Psoas muscle (tissue), 8 donors: ENCODE results near the gene CFAP57. TPM values are rescaled to one million over a fixed set of nuclear protein-coding genes. Genes with fewer than 3 reads are reported as not detected.
"Not testable (repeated sequence)": the region's sequence is repeated elsewhere in the genome, so short reads cannot be mapped to it uniquely, and the experiment has no call there.

ENCODE experiments used
- ATAC-seq, 4 donors: fragments of 200-7000 bp; cut with Tn5 transposase; one replicate each; pipeline ENCODE4 v1.9.1; 2020; ENCODE audit warnings: moderate library complexity in 3 of 4, mild to moderate bottlenecking in 2 of 4
- DNase-seq, 2 donors: peaks; one replicate each; pipeline ENCODE4 v3.0.0-alpha.2; 2020
- H3K27ac ChIP-seq: fragments of 200-600 bp; one replicate; pipeline ENCODE4 v1.8.0; 2022
- H3K27me3 ChIP-seq, 3 donors: fragments of 200-600 bp in 1 of 3; one replicate each; pipeline versions ENCODE4 v1.6.1 to v1.8.0; 2013 to 2022; ENCODE audit warnings: low read length in 2 of 3, mild to moderate bottlenecking in 2 of 3, moderate library complexity in 1 of 3; ENCODE audit not compliant: insufficient read depth in 3 of 3
- H3K36me3 ChIP-seq, 2 donors: fragments of 200-600 bp in 1 of 2; one replicate each; pipeline versions ENCODE4 v1.6.1 to v1.8.0; 2013 to 2022; ENCODE audit warnings: low read depth in 1 of 2, mild to moderate bottlenecking in 1 of 2, moderate library complexity in 1 of 2; ENCODE audit not compliant: insufficient read depth in 1 of 2
- H3K4me1 ChIP-seq: fragments of 200-600 bp; one replicate; pipeline ENCODE4 v1.8.0; 2022
- H3K4me3 ChIP-seq: fragments of 200-600 bp; one replicate; pipeline ENCODE4 v1.8.0; 2022; ENCODE audit warnings: mild to moderate bottlenecking
- H3K9me3 ChIP-seq: fragments of 200-600 bp; one replicate; pipeline ENCODE4 v1.8.0; 2022
- CTCF ChIP-seq: fragments of 200-600 bp; IDR thresholded peaks from one replicate; pipeline ENCODE4 v1.8.0; 2022; ENCODE audit warnings: antibody characterized with exemption
- WGBS, 3 donors: extraction: QIAGEN DNeasy Blood & Tissue Kit; methylation state at CpG; one replicate each; pipeline versions ENCODE4 v1.1.6 to v1.1.7; 2013; 5-methylcytosine and 5-hydroxymethylcytosine counted together
- intact Hi-C, 2 donors: fragments of 100-400 bp; cut with DNase I; formaldehyde crosslinking; loops; one replicate each; pipeline versions ENCODE4 v1.11.0 to v1.14.2; 2022
- polyA plus RNA-seq, 3 donors: library from polyadenylated mRNA; stranded (reverse); fragments of 200-250 nt; gene quantifications; one replicate each; pipeline ENCODE4 v1.2.3, GENCODE V29; 2013
- total RNA-seq, 4 donors: library from RNA; stranded (reverse); fragmentation: NEBNext Ultra II Directional in 2 of 4; extraction: Animal tissue kit (Norgen Biotek cat#: 25700) in 2 of 4; gene quantifications; one replicate each; pipeline versions ENCODE4 v1.2.1 to v1.2.4, GENCODE V29; 2021 to 2023
- donor health status: healthy with polysubstance abuse.
- donor health status: DM: no; HTN: no; CAD: no; lungs with moderate emphysema.
- donor health status: Bipolar disorder and iron deficiency.
- donor health status: healthy.
- donor health status: DM: yes; HTN: yes; CAD: no.
- donor health status: DM: no; HTN: no; CAD: no.
- donor health status: DM: no; HTN: no; CAD: no.
- donor health status: DM: yes; HTN: yes; CAD: no.

Gene CFAP57
- total and polyA plus RNA-seq, 7 donors, result 0.04 to 0.26 (median 0.11) TPM; not detected in 3

DNA sequence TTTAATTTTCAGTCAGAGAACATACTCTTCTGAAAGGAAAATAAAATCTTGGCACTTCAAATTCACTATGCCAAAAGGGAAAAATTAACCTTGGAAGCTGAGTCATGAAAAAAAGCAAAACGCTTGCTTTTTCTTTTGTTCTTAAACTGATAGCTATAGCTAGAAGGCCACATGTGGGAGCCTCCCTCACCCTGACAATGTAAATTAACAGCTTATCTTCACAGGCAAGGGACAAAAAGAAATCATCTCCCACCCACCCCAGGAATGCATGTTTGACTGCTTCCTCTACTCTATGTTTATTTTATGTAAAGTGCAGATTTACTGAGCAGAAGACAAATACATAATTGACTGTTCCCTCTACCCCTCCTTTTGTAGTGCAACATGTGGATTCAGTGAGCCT lies 38.1 kb upstream of the CFAP57 start:
- no peak overlapping the region for H3K4me3 ChIP-seq
- intact Hi-C loops, result no loop called here
- no peak overlapping the region for H3K27ac ChIP-seq
- ATAC-seq (no peak), DNase-seq (no peak)
- no peak for TF ChIP-seq CTCF
- no peaks in the 10 kb centered on the region for H3K4me1 ChIP-seq
- peaks cover 5 to 7% (median 6%) of the 10 kb centered on the region in 3 donors for H3K27me3 ChIP-seq
- H3K36me3 ChIP-seq, result no peaks in the 10 kb centered on the region
- WGBS, 3 donors, result 21 to 42% (median 36%) methylated on average over 1 of the region's 1 CpG
- H3K9me3 ChIP-seq, result no peaks in the 10 kb centered on the region

DNA sequence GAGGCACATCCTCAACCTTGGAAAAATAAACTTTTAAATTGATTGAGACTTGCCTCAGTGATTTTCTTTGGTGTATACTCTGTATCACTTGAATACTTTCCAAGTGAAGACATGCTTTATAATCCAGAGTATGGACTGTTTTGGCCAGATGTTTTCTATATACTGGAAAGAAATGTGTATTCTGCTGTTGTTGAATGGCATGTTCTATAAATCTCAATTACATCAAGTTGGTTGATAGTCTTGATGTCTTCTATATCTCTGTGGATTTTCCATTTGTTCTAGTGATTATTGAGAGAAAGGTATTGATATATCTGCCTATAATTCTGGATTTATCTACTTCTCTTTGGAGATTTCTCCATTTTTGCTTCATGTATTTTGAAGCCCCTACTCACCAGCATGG lies 37.5 kb upstream of the CFAP57 start:
- Histone ChIP-seq H3K9me3 (no peaks in the 10 kb centered on the region), H3K36me3 (no peaks in the 10 kb centered on the region), H3K4me3 (no peak overlapping the region), H3K27me3 (peaks cover 4 to 5% (median 5%) of the 10 kb centered on the region in 3 donors), H3K27ac (no peak overlapping the region), H3K4me1 (no peaks in the 10 kb centered on the region)
- intact Hi-C loops, result no loop called here
- DNase-seq, result no peak
- TF ChIP-seq CTCF, result no peak
- no peak for ATAC-seq

- peaks cover 0 to 5% (median 0%) of the 10 kb centered on the region in 3 donors for H3K27me3 ChIP-seq
- intact Hi-C loops, result no loop called here
- H3K36me3 ChIP-seq, result no peaks in the 10 kb centered on the region
- no peak overlapping the region for H3K4me3 ChIP-seq
- H3K27ac ChIP-seq, result no peak overlapping the region
- no peak for TF ChIP-seq CTCF
- no peaks in the 10 kb centered on the region for H3K4me1 ChIP-seq
- 62 to 71% (median 68%) methylated on average over 9 of the region's 9 CpGs for WGBS, 3 donors
- H3K9me3 ChIP-seq, result no peaks in the 10 kb centered on the region
- DNase-seq (no peak), ATAC-seq (no peak)
Observed at GRCh38 chr1:43135857-43136781, 36.0 kb upstream of the CFAP57 start.

DNA sequence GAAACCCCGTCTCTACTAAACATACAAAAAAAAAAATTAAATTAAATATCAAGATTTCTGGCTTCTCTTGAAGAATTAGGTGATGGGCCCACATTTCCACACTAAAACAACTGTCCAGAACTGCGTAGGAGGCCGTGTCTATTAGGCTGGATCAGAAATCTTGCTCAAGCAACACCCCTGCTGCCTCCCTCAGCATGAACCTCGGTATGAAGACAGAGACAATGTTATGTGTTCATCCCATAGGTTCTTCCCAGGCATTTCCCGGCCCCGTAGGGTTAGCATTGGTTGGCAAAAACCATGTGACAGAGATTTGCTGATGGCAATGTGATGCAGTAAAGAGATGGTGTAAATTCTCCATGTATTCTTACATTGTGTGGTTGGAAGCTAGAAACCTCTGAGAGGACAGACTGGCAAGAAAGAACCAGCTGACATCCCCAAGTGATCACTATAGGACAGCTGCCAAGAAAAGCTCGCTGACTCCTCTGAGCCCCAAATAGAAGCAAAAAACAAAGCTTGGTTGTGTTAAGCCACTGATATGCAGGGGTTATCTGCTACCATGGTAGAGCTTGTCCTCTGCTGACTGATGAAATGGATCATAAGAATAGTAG lies 34.6 kb upstream of the CFAP57 start:
- H3K4me1 ChIP-seq, result no peaks in the 10 kb centered on the region
- no peak for DNase-seq
- no peak for TF ChIP-seq CTCF
- WGBS, 3 donors, result 65 to 74% (median 68%) methylated on average over 7 of the region's 7 CpGs
- H3K9me3 ChIP-seq, result no peaks in the 10 kb centered on the region
- intact Hi-C loops, result no loop called here
- ATAC-seq, result no peak
- no peak overlapping the region for H3K4me3 ChIP-seq
- no peak overlapping the region for H3K27ac ChIP-seq
- H3K36me3 ChIP-seq, result no peaks in the 10 kb centered on the region
- H3K27me3 ChIP-seq, result peaks cover 0 to 3% (median 3%) of the 10 kb centered on the region in 3 donors

DNA sequence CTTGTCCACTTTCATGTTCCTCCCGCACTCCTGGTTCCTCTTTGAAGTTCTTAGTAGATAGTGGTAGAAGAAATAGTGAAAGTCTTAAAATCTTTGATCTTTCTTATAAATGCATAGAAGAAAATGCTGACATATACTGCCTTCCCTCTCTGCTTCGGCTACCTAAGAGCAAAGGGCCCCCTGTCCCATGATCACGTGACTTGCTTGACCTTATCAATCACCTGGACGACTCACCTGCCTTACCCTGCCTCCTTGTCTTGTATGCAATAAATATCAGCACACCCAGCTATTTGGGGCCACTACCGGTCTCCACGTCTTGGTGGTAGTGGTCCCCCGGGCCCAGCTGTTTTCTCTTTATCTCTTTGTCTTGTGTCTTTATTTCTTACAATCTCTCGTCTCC lies 32.8 kb upstream of the CFAP57 start:
- H3K4me1 ChIP-seq, H3K4me3 ChIP-seq, DNase-seq, intact Hi-C loops, H3K36me3 ChIP-seq, ATAC-seq, H3K27ac ChIP-seq, H3K9me3 ChIP-seq: not testable (repeated sequence)
- WGBS, 3 donors, result 78 to 89% (median 85%) methylated on average over 8 of the region's 8 CpGs
- peaks cover 0 to 20% (median 3%) of the 10 kb centered on the region in 3 donors for H3K27me3 ChIP-seq
